ENCODE results near the gene KLHL42. TPM values are rescaled to one million over a fixed set of nuclear protein-coding genes. Genes with fewer than 3 reads are reported as not detected.
"Not testable (repeated sequence)": the region's sequence is repeated elsewhere in the genome, so short reads cannot be mapped to it uniquely, and the experiment has no call there.

Gene KLHL42
- total RNA-seq, 1 experiment from 2014 or later, result 10.6 TPM

DNA sequence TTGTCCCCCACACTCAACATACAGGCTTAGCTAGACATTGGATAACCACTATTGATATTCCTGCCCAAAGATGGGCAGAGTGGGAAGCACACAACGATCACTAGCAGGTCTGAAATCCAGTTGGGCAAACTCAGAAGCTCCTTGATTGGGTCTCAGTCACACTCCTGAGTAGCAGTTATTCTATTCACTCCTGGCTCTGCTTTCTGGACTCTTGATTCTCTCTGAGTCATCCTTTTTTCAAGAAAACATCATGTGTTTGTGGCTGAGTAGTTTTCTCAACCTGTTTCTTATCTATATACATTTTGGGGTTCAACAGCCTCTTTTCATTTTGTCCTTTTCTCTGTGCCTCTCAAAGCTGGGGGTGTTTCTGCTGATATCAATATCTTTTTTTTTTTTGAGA is 46.0 kb downstream of the KLHL42 start:
- Histone ChIP-seq H3K9me3 (no peaks in the 10 kb centered on the region), H3K36me3 (no peaks in the 10 kb centered on the region), H3K27me3 (no peaks in the 10 kb centered on the region), H3K4me3 (no peak overlapping the region)
- no peak for DNase-seq

DNA sequence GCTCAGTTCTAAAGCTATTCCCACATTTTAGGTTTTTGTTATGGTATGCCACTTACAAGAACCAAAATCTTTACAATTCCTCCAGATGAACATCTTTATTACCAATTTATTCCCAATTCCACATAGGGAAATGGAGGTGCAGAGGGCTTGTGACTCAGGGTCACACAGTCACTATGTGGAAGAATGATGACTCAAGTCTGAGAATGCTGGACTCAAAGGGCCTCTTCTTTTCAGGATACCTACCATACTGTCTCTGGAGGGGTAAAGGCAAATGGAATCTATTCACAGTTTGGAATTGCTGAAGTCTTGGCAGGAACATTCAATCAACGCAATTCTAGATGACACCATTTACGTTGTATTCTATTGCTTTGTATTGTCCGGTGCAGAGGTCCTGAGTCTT is 48.2 kb downstream of the KLHL42 start:
- H3K27me3 ChIP-seq, result no peaks in the 10 kb centered on the region
- H3K36me3 ChIP-seq, result no peaks in the 10 kb centered on the region
- no peak overlapping the region for H3K4me3 ChIP-seq
- DNase-seq, result no peak
- H3K9me3 ChIP-seq, result no peaks in the 10 kb centered on the region

DNA sequence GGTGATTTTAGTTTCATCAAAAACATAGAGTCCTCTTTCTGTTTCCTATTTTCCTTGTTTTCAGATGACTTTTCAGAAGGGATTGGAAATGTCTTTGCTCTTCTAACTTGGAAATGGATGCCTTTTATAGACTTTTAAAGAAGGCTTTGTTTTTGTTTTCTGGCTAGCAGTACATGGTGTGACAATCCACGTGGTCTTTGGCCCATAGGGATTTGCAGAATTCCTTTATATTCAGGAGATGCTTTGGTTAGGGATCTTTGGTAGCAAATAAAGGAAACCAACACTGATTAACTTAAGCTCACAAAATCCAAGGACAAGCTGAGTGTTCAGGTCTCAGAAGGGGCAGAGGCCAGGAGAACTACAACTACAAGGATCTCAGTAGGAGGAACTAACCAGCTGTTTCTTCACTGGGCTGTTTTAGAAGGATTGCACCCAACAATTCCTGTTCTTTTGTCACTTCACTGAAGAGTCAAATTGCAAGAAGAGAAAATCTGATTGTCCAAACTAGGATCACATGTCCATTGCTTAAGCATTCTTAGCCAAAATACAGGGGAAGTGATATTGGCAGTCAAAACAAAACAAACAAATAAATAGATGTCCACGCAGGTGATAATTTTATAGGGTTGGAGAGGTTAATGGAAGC is 58.6 kb downstream of the KLHL42 start:
- no peaks in the 10 kb centered on the region for H3K27me3 ChIP-seq
- no peak for DNase-seq
- peaks cover 2% of the 10 kb centered on the region; the same call in 1 of the 2 replicates for H3K9me3 ChIP-seq
- no peak overlapping the region for H3K4me3 ChIP-seq
- H3K36me3 ChIP-seq, result no peaks in the 10 kb centered on the region

DNA sequence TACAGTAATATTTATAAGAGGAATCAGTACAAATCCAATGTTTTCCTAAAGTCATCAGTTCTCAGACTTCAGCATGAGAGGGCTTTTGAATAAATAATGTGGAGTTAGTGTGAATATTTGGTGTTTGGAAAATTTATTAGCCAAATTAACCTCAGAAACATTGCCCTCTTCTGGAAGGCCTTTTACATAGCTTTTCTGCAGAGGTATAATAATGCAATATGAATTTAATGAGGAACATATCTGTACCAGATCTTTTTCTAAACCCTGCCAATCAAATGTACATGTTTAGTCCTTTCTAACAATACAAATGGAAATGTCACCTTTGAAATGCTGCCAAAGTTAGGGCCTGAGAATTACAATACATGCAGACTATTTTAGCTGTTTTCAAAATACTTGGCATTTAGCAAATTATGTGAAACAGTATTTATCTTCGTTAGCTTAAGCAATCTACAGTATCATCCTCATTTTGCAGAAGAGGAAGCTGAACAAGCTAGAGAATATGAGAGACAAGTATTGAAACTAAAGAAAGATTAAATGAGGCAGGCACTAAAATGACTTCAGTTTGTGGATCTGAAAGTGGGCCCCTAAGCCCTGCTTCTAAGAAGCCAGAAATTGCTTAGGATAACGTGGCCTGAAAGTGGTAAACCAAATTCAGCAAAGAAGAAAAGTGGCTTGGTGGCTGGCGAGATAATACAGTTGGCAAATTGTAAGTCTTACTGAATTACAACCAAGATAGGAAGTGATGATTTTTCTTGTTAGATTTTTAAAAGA is 60.4 kb downstream of the KLHL42 start:
- DNase-seq, result no peak
- Histone ChIP-seq H3K27me3 (no peaks in the 10 kb centered on the region), H3K36me3 (no peaks in the 10 kb centered on the region), H3K4me3 (no peak overlapping the region), H3K9me3 (no peaks in the 10 kb centered on the region; the same call in 1 of the 2 replicates)

DNA sequence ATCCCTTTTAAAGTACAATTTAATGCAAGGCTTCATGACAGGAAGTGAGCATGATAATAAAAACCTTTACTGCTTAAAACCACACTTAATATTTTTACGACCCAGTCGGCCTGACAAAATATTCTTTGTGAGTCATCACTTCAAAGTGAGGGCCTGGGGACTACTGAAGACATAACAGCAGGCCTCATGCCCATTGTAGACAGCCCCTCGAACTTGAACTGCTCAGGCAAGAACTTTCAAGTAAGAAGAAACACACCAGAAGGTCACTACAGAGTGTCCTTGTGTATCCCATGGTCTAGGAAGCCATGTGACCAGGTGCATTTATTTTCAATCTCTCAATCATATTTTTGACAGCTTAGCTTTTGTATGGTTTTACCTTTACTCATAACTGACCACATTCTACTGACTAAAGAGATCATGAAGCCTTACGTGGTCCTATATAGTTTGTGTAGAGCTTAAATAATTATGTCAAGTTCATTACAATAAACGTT is 61.4 kb downstream of the KLHL42 start:
- DNase-seq, result no peak
- no peak overlapping the region for H3K4me3 ChIP-seq
- H3K36me3 ChIP-seq, result no peaks in the 10 kb centered on the region
- no peaks in the 10 kb centered on the region for H3K9me3 ChIP-seq
- H3K27me3 ChIP-seq, result no peaks in the 10 kb centered on the region

DNA sequence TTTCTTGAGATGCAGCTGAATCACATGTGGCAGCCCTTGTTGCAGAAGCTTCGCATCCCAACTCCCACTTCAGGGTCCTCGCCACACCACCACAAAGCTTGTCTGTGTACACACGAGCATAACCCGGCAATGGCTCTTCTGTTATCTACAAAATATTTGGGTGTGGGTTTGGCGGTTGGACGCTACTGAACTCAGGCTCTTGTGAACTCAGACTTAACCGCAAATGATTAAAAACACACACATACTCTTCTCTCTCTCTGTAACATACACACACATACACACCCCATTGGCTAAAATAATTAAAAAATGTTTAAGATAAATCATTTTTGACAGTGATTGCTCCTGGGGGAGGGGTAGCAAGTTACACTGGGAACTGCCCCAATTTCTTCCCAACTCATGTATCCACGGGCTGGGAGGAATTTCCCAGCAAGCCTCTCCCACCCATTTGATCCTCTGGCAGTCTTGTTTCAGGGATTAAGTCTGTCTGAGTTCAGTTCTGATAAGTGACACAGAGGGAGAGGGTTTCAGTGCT is 63.7 kb downstream of the KLHL42 start:
- DNase-seq, result no peak
- H3K36me3 ChIP-seq, result no peaks in the 10 kb centered on the region
- no peak overlapping the region for H3K4me3 ChIP-seq
- no peaks in the 10 kb centered on the region for H3K27me3 ChIP-seq
- H3K9me3 ChIP-seq, result peaks cover 2% of the 10 kb centered on the region; the same call in 1 of the 2 replicates

DNA sequence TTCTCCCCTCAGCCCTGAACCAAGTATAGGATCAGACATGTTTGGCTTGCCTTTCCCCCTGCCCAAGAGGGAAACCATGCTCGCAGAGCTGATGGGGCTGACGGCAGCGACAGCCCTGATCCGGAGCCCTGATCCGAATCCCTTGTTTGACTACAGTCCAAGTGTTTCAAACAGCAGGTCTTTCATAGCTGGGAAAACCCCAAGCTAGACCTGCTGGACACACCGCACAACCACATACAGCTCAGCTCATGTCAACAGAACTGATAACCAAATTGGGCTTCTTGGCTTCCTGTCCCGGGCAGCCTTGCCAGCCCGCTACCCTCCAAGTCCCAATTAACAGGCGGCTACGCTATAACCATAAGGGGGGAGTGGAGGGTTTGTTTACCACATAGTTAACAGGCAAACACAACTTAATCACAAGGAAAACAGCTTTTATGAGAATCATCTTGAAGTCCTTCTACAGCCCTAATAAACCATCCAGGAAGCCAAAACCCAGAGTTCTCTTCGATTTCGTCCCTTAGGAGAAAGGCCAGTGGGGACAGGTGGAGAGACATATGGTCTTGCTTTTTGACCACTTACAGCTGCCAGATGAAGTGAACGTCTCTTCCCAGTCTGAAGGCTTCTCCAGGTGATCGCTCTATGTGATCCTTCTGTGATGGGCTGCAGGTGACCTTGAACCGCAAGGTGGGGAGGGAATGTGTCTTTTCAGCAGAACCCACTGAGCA is 64.5 kb downstream of the KLHL42 start:
- peaks cover 2% of the 10 kb centered on the region; the same call in 1 of the 2 replicates for H3K9me3 ChIP-seq
- no peak for DNase-seq
- H3K36me3 ChIP-seq, result no peaks in the 10 kb centered on the region
- H3K4me3 ChIP-seq, result no peak overlapping the region
- no peaks in the 10 kb centered on the region for H3K27me3 ChIP-seq

DNA sequence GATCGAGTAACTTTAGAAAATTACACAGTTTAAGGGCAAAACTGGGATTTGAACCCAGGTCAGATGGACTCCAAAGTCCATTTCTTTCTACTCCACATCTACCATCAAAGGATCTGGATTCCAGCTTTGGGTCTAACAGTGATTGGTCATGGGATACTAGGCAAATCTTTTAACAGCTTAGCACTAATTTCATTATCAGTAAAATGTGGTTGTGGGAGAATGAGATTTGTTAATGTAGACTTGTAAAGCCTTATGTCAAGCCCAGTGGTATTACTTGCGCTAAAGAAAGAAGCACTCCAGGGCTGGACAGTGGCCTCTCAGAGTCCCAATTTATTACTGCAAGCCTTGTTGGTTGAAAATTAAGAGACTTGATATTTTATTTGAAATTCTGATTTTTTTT is 65.2 kb downstream of the KLHL42 start:
- H3K36me3 ChIP-seq, result no peaks in the 10 kb centered on the region
- DNase-seq, result no peak
- H3K4me3 ChIP-seq, result no peak overlapping the region
- peaks cover 2% of the 10 kb centered on the region; the same call in 1 of the 2 replicates for H3K9me3 ChIP-seq
- H3K27me3 ChIP-seq, result no peaks in the 10 kb centered on the region

DNA sequence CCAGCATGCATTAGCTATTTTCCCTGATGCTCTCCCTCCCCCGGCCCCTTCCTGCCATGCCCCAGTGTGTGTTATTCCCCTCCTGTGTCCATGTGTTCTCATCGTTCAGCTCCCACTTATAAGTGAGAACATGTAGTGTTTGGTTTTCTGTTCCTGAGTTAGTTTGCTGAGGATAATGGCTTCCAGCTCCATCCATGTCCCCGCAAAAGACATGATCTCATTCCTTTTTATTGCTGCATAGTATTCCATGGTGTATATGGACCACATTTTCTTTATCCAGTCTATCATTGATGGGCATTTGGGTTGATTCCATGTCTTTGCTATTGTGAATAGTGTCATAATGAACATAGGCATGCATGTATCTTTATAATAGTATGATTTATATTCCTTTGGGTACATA is 65.7 kb downstream of the KLHL42 start:
- not testable (repeated sequence) for H3K4me3 ChIP-seq, DNase-seq, H3K27me3 ChIP-seq, H3K9me3 ChIP-seq, H3K36me3 ChIP-seq

DNA sequence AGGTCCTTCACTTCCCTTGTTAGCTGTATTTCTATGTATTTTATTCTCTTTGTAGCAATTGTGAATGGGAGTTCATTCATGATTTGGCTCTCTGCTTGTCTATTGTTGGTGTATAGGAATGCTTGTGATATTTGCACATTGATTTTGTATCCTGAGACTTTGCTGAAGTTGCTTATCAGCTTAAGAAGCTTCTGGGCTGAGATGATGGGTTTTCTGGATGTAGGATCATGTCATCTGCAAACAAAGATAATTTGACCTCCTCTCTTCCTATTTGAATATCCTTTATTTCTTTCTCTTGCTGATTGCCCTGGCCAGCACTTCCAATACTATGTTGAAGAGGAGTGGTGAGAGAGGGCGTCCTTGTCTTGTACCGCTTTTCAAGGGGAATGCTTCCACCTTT is 67.3 kb downstream of the KLHL42 start:
- H3K36me3 ChIP-seq, H3K4me3 ChIP-seq, DNase-seq, H3K27me3 ChIP-seq, H3K9me3 ChIP-seq: not testable (repeated sequence)

DNA sequence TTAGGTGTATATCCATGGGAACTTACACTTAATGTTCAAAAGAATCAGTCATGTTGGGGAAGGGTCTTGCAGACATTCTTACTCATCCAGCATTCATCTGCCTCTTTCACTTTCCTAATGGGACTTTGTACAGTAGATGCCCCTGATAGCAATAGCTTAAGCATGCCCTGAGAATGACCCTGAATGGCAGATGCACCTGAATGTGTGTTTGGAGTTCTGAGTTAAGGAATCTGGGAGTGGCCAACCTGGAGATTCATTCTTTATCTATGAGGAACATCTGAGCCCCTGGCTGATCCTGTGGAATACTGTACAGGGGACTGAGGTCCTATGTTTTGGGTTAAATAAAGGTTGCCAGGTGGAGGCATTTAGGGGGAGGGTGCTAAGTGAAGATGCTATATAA is 71.3 kb downstream of the KLHL42 start:
- DNase-seq, result no peak
- H3K4me3 ChIP-seq, result no peak overlapping the region
- peaks cover 2% of the 10 kb centered on the region; the same call in 1 of the 2 replicates for H3K9me3 ChIP-seq
- no peaks in the 10 kb centered on the region for H3K36me3 ChIP-seq
- no peaks in the 10 kb centered on the region for H3K27me3 ChIP-seq

DNA sequence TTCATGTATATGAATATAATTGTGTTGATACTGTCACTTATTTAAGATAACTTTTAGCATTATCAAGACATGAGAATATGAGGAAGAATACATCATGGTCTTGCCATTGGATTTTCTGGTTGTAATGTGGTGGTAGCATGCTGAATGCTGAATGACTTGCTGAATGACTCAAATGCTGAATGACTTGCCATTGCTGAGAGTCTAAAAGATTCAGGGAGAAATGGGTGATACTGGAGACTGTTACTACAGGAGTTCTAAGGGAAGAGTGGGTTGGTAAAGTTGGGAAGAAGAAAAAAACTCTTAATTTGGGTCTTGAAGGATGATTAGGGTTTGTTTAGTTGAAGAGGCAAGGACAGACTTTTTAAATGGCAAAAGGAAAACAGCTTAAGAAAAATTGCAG is 72.1 kb downstream of the KLHL42 start:
- DNase-seq, result no peak
- H3K9me3 ChIP-seq, result no peaks in the 10 kb centered on the region; the same call in 1 of the 2 replicates
- no peak overlapping the region for H3K4me3 ChIP-seq
- no peaks in the 10 kb centered on the region for H3K27me3 ChIP-seq
- H3K36me3 ChIP-seq, result no peaks in the 10 kb centered on the region

Other genes starting within 250 kb of the KLHL42 start
- 1.2 and 1.4 TPM in 2 replicates for gene REP15, start 83.8 kb upstream of the KLHL42 start, total RNA-seq (2014; rRNA removed; shearing (Covaris generic); ENCODE audit: low replicate concordance)
- 78.8 and 88.8 TPM in 2 replicates for gene MRPS35, start 69.4 kb upstream of the KLHL42 start, total RNA-seq (2014; rRNA removed; shearing (Covaris generic); ENCODE audit: low replicate concordance)
- gene MANSC4, start within 50 bp of the KLHL42 start, total RNA-seq (2014; rRNA removed; shearing (Covaris generic); ENCODE audit: low replicate concordance), result not detected in 2 replicates
- gene PTHLH, start 192.5 kb downstream of the KLHL42 start, total RNA-seq (2014; rRNA removed; shearing (Covaris generic); ENCODE audit: low replicate concordance), result not detected in 2 replicates

Data from MG63 (cell line).